HEK293T (cell line): Measurements from ENCODE around the gene RET.
A peak's percentile ranks its signal among the peaks of the same experiment; 100 is the strongest.

ENCODE experiments used
- CTCF ChIA-PET: fragments of 350-600 bp; formaldehyde crosslinking; extraction: SDS; loops from one replicate; lab custom pipeline; 2021; ENCODE audit warnings: antibody characterized with exemption, inconsistent platforms; lab: Yijun Ruan, JAX
- POLR2A ChIA-PET: fragments of 350-600 bp; formaldehyde crosslinking; extraction: SDS; loops from one replicate; lab custom pipeline; 2020; ENCODE audit warnings: antibody characterized with exemption, inconsistent platforms; lab: Yijun Ruan, JAX
- DNase-seq: peaks from one replicate; pipeline ENCODE4 v3.0.0; 2012; ENCODE audit warnings: mixed read lengths; ENCODE audit errors: extremely low spot score
- ARNT ChIP-seq: fragments of 450-650 bp; IDR thresholded peaks from 2 replicates; pipeline ENCODE4 v1.6.1; 2017; ENCODE audit warnings: mild to moderate bottlenecking
- BHLHE40 ChIP-seq: fragments of 450-650 bp; IDR thresholded peaks from 2 replicates; pipeline ENCODE4 v1.6.1; 2016; ENCODE audit warnings: mild to moderate bottlenecking, moderate library complexity, borderline replicate concordance
- CTBP1 ChIP-seq: fragments of 450-650 bp; IDR thresholded peaks from 2 replicates; pipeline ENCODE4 v1.6.1; 2016; ENCODE audit warnings: borderline replicate concordance
- ELF4 ChIP-seq: fragments of 450-650 bp; IDR thresholded peaks from 2 replicates; pipeline ENCODE4 v1.6.1; 2017; ENCODE audit warnings: antibody characterized with exemption
- FOXA1 ChIP-seq: fragments of 450-650 bp; IDR thresholded peaks from 2 replicates; pipeline ENCODE4 v1.6.1; 2016; ENCODE audit warnings: mild to moderate bottlenecking
- FOXK2 ChIP-seq: fragments of 450-650 bp; IDR thresholded peaks from 2 replicates; pipeline ENCODE4 v1.6.1; 2016; ENCODE audit warnings: mild to moderate bottlenecking
- FOXM1 ChIP-seq: fragments of 450-650 bp; IDR thresholded peaks from 2 replicates; pipeline ENCODE4 v1.6.1; 2017; ENCODE audit warnings: mild to moderate bottlenecking, borderline replicate concordance
- HDGF ChIP-seq: fragments of 450-650 bp; IDR thresholded peaks from 2 replicates; pipeline ENCODE4 v1.6.1; 2017; ENCODE audit warnings: antibody characterized with exemption, borderline replicate concordance
- L3MBTL2 ChIP-seq: fragments of 450-650 bp; conservative IDR thresholded peaks from 2 replicates; pipeline ENCODE4 v1.6.1; 2016; ENCODE audit warnings: mild to moderate bottlenecking
- LEF1 ChIP-seq: fragments of 450-650 bp; IDR thresholded peaks from 2 replicates; pipeline ENCODE4 v1.6.1; 2017; ENCODE audit warnings: mild to moderate bottlenecking, borderline replicate concordance
- NFRKB ChIP-seq: fragments of 450-650 bp; IDR thresholded peaks from 2 replicates; pipeline ENCODE4 v1.6.1; 2016; ENCODE audit warnings: mild to moderate bottlenecking, moderate library complexity
- SP1 ChIP-seq: fragments of 450-650 bp; IDR thresholded peaks from 2 replicates; pipeline ENCODE4 v1.6.1; 2017
- SUZ12 ChIP-seq: fragments of 450-650 bp; IDR thresholded peaks from 2 replicates; pipeline ENCODE4 v1.6.1; 2016; ENCODE audit warnings: mild to moderate bottlenecking
- TARDBP ChIP-seq: fragments of 450-650 bp; IDR thresholded peaks from 2 replicates; pipeline ENCODE4 v1.6.1; 2016
- ZNF384 ChIP-seq: fragments of 450-650 bp; IDR thresholded peaks from 2 replicates; pipeline ENCODE4 v1.6.1; 2016
- TF ChIP-seq, protein P1 (sequence below): fragments of 450-650 bp; IDR thresholded peaks from 2 replicates; pipeline ENCODE4 v1.6.1; 2016

RET gene

DNA sequence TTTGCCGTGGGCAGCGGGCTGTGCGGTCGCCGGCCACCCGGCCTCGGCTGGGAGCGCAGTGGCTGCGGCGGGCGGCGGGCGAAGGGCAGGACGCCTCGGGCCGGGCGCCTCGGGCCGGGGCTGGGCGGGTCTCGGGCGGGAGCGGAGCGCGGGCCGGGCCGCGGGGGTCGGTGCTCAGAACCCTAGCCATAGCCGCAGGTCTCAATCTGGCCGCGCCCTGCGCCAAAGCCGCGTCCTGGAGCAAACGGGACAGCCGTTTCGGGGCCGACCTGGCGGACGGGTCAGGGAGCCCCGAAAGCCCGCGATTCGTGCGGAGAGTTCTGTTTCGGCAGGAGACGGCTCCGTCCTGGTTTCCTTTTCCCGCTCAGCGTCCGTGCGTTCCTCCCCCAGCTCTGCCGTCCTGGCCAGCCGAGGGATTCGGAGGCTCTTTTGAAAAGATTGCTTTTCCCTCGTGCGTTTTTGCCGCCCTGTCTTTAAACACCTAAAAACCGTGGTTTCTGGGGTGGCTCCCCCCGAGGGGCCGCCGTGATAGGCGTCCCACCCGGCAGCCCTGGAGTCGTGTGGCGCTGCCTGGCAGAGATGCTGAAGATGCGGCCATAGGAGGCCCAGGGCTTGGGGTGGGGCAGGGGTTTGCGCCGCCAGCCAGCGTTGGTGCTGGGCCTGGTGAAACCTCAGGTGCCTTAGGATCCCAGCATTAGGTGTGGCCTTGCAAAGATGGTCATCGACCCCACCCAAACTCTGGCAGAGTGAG lies 727 bp downstream of the RET start:
- TF ChIP-seq CTBP1: no peak
- TF ChIP-seq FOXK2: no peak
- TF ChIP-seq ELF4: no peak
- no peak for TF ChIP-seq SUZ12
- TF ChIP-seq L3MBTL2: no peak
- no peak for TF ChIP-seq FOXM1
- TF ChIP-seq SP1: no peak
- no peak for TF ChIP-seq ZNF384
- no peak for TF ChIP-seq HDGF
- TF ChIP-seq, protein P1, sequence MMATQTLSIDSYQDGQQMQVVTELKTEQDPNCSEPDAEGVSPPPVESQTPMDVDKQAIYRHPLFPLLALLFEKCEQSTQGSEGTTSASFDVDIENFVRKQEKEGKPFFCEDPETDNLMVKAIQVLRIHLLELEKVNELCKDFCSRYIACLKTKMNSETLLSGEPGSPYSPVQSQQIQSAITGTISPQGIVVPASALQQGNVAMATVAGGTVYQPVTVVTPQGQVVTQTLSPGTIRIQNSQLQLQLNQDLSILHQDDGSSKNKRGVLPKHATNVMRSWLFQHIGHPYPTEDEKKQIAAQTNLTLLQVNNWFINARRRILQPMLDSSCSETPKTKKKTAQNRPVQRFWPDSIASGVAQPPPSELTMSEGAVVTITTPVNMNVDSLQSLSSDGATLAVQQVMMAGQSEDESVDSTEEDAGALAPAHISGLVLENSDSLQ: no peak
- no peak for TF ChIP-seq BHLHE40
- TF ChIP-seq TARDBP: no peak
- no peak for TF ChIP-seq ARNT
- no peak for TF ChIP-seq LEF1
- no peak for TF ChIP-seq NFRKB
- TF ChIP-seq FOXA1: no peak
- peak; percentile 20 for DNase-seq
- POLR2A ChIA-PET: no interaction called here
- CTCF ChIA-PET: no interaction called here

- DNase-seq: no peak
- CTCF ChIA-PET: interaction anchor here (2.0 kb wide), 1 partner anchor 213 kb away, joined by 10 read pairs; no protein-coding TSS in a partner anchor
- POLR2A ChIA-PET: no interaction called here
- no peak for TF ChIP-seq L3MBTL2
- no peak for TF ChIP-seq NFRKB
- no peak for TF ChIP-seq ARNT
- TF ChIP-seq CTBP1: no peak
Measured at GRCh38 chr10:43078175-43078985, 1.5 kb downstream of the RET start.

GRCh38 chr10:43078986-43079273 lies 2.1 kb downstream of the RET start:
- POLR2A ChIA-PET: no interaction called here
- DNase-seq: peak; percentile 60
- no peak for TF ChIP-seq TARDBP
- TF ChIP-seq FOXM1: no peak
- CTCF ChIA-PET: interaction anchor here (2.0 kb wide), 1 partner anchor 214 kb away, joined by 10 read pairs; no protein-coding TSS in a partner anchor

DNA sequence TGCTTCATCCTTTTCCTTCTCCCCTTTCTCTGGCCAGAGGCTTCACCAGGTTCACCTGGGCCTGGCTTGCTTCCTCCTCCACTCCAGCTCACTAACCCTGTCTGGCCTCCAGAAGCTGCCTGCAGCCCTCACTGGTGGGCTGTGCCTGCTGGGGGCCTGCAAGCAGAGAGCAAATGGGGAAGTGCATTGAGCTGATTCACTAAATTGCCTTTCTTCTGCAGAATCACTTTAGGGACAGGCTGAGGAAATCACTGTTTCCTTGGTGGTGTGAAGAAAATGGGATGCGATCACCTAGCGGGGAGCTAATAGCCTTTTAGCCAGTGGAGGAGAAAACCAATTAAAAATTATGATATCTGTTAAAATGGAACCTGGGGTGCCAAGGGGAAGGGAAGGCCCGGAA lies 3.0 kb downstream of the RET start:
- DNase-seq: no peak
- ChIA-PET POLR2A (interaction anchor here (1.3 kb wide), 1 partner anchor 58 kb away, joined by 4 read pairs; the partner anchor contains the start of gene CSGALNACT2), CTCF (interaction anchor here (0.9 to 2.0 kb wide), 4 partner anchors 12 to 215 kb away, joined by 3 to 10 read pairs (median 6); no protein-coding TSS in a partner anchor)
- no peak for TF ChIP-seq FOXA1
- TF ChIP-seq FOXM1: no peak
- TF ChIP-seq L3MBTL2: no peak
- TF ChIP-seq, protein P1: no peak
- TF ChIP-seq LEF1: no peak
- no peak for TF ChIP-seq HDGF
- no peak for TF ChIP-seq ZNF384
- no peak for TF ChIP-seq SP1
- TF ChIP-seq TARDBP: no peak
- TF ChIP-seq SUZ12: no peak
- TF ChIP-seq ELF4: no peak
- TF ChIP-seq NFRKB: no peak
- no peak for TF ChIP-seq ARNT
- no peak for TF ChIP-seq CTBP1
- no peak for TF ChIP-seq FOXK2
- TF ChIP-seq BHLHE40: no peak

- ChIA-PET CTCF (no interaction called here), POLR2A (no interaction called here)
- TF ChIP-seq ELF4 (no peak), BHLHE40 (no peak), FOXA1 (no peak), SUZ12 (no peak), SP1 (no peak)
- DNase-seq: no peak
Measured at GRCh38 chr10:43082087-43082486, 5.2 kb downstream of the RET start.

GRCh38 chr10:43082746-43083145 lies 5.9 kb downstream of the RET start:
- CTCF ChIA-PET: no interaction called here
- POLR2A ChIA-PET: no interaction called here
- TF ChIP-seq ELF4 (no peak), TARDBP (no peak), CTBP1 (no peak), FOXK2 (no peak), FOXA1 (no peak), SUZ12 (no peak)
- no peak for DNase-seq

DNA sequence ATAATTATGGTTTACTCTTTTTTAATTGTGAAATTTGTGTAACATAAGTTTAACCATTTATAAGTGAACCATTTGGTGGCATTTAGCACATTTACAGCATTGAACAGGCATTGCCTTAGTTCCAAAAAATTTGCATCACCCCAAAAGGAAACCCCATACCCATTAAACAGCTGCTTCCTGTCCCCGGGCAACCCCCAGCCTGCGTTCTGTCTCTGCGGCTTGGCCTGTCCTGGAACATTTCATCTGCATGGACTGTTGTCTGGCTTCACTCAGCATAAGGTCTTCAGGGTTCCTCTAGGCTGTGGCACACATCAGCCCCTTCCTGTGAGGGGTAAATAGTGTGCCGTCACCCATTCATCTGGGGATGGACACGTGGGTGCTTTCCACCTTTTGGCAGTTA lies 6.9 kb downstream of the RET start:
- TF ChIP-seq FOXK2 (no peak), TARDBP (no peak), LEF1 (no peak), SP1 (no peak), HDGF (no peak), ZNF384 (no peak), CTBP1 (no peak), ELF4 (no peak), NFRKB (no peak), BHLHE40 (no peak), FOXM1 (no peak)
- TF ChIP-seq, protein P1: no peak
- DNase-seq: no peak
- POLR2A ChIA-PET: no interaction called here
- CTCF ChIA-PET: interaction anchor here (0.6 kb wide), 1 partner anchor 17 kb away, joined by 3 read pairs; no protein-coding TSS in a partner anchor
